HG02870 (cell line): ENCODE measurements around the gene CNN1.

Experiments
- ATAC-seq: cut with Tn5 transposase; IDR thresholded peaks from one replicate; pipeline ENCODE4 v1.9.1; 2021; ENCODE audit warnings: mild to moderate bottlenecking, moderate library complexity; ENCODE audit not compliant: unreplicated experiment

The CNN1 gene

DNA sequence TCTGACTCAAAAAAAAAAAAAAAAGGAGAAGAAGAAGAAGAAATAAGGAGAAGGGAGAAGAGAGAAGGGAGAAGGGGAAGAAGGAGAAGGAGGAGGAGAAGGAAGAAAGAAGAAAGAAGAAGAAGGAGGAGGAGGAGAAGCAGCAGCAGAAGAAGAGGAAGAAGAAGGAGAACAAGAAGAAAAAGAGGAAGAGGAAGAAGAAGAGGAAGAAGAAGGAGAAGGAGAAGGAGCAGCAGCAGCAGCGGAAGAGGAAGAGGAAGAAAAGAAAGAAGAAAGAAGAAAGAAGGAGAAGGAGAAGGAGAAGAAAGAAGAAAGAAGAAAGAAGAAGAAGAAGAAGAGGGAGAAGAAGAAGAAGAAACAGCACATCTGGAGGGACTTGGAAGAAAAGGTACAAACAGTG, 4.1 kb upstream of the CNN1 start:
- ATAC-seq: no peak

DNA sequence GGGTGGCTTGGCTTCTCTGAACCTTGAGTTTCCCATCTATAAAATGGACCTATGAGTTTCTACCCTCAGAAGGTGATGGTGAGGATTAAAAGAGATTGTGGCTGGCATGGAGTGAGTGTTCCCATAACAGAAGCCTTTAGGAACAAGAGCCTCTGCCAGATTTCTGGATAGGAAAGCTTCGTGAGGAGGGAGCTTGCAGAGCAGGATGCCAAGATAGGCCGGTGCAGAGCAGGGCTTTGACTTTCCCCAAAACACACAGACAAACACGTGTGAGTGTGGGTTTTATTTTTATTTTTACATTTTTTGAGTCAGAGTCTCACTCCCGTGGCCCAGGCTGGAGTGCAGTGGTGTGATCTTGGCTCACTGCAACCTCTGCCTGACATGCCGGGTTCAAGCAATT, 3.7 kb upstream of the CNN1 start:
- no peak for ATAC-seq

DNA sequence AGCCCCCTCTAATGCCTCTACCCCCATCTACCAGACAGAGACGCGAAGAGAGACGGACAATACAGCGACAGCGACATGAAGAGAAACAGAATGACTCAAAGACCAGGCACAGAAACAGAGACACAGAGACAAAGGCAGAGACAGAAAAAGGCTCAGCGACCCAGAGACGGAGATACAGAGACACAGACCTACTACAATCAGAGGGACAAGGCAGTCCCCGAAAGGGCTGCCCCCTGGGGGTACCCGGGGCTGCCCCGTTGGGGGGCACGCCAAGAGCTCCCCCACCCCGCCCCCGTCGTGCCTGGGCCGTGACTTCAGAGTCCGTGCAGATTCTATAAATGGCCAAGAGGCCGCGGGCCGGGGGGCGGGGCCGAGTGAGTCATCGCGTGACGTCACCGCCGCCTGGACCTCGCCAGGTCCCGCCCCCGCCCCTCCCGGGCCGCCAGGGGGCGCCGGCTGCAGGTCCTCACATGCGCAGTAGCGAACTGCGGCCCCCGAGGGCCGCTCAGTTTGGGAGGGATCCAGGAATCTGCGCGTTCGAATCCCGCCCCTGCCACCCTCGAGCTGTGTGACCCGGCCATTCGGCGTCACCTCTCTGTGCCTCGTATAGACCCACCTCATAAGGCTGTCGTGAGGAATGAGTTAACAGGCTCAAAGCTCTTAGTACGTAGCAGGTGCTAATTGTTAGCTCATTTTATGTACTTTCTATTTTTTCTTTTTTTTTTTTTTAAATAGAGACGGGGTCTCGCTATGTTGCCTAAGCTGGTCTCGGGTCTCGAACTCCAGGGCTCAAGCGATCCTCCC, 2.7 kb upstream of the CNN1 start:
- ATAC-seq: no peak

DNA sequence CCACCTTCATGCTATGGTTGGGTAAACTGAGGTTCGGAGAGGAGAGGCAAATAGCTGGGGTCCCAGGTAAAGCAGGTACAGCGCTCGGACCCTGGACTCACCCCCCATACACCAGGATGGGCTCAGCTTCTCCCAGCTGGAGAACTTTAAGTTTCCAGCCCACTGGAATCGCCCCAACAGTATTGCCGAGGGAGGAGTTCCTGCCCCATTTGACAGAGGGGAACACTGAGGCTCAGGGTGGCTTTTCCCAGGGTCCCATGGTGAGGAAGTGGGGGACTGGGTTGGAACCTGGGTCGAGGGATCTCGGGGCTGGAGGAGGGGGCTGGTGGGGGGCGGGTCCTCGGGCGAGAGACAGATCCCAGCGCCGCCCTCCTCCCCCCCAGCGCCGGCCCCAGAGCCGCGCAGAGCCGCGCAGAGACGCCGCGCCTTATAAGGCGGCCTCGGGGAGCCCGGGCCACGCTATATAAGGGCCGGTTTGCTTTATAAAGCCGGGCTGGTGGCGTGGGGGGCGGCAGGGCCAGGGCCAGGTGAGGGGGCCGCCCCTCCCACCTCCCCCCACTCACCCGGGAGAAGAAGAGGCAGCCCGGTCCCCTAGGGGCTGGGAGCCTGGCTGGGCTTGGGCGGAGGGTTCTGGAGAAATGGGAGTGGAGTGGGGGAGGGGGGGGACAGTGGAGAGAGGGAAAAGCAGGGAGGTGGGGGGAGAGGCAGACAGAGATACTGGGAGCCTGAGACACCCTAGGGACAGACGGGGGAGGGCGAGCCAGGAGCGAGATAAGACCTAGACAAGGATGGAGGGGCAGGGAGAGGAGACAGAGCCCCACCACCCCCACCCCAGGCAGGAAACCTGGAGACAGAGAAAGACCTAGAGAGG, 1.1 kb downstream of the CNN1 start:
- no peak for ATAC-seq

DNA sequence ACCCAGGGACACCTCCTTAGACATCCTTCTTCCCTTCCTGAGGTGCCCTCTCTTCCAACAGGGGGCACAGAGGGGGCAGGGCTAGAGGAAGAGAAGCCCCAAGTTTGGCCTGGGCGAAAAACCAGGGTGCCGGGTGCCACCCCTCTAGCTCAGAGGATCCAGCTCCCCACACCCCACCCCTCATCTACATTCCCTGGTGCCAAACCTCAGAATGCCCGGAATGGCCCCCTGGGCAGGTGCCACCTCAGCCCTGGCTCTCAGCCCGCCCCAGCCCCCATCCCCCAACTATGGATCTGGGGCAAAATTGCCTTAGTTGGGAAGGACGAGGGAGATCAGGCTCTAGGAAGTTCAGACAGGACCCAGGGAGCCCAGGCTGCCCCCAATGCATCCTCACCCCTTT, 2.0 kb downstream of the CNN1 start:
- ATAC-seq: no peak

DNA sequence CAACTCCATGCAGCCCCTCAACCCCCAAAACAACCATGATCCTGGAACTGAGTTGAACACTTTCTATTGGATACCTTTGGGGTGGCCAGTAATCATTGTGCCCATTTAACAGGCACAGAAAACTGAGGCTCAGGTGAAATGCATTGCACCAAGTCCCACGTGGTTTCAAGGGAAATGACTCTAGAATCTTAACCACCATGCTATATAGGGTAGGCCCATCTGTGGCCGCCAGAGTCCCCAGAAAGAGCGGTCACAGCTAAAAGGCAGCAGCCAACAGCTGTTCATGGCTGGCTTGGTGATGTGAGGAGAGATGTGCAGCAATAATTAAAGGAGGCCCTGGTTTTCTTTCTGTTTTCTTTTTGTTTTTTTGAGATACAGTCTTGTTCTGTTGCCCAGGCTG, 2.6 kb downstream of the CNN1 start:
- ATAC-seq: no peak

DNA sequence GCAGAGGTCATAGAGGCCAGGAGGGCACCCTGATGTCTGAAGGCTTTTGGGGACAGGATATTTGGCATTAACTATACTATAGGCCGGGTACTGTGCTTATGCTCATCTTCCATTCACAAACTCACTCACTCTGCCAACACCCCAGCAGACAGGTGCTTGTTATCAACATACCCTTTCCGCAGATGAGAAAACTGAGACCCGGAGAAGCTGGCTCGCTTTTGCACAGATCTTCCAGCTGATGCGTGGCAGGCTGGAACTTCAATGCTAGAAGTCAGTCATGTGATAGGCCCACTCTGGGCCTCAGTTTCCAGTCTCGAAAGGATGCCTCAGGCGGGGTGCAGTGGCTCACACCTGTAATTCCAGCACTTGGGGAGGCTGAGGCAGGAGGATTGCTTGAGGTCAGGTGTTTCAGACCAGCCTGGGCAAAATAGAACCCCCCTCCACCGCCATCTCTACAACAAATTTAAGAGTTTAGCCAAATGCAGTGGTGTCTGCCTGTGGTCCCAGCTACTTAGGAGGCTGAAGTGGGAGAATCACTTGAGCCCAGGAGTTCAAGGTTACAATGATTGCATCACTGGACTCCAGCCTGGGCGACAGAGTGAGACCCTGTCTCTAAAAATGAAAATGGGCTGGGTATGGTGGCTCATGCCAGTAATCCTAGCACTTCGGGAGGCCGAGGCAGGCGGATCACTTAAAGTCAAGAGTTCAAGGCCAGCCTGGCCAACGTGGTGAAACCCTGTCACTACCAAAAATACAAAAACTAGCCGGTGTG, 9.5 kb downstream of the CNN1 start:
- ATAC-seq: no peak

DNA sequence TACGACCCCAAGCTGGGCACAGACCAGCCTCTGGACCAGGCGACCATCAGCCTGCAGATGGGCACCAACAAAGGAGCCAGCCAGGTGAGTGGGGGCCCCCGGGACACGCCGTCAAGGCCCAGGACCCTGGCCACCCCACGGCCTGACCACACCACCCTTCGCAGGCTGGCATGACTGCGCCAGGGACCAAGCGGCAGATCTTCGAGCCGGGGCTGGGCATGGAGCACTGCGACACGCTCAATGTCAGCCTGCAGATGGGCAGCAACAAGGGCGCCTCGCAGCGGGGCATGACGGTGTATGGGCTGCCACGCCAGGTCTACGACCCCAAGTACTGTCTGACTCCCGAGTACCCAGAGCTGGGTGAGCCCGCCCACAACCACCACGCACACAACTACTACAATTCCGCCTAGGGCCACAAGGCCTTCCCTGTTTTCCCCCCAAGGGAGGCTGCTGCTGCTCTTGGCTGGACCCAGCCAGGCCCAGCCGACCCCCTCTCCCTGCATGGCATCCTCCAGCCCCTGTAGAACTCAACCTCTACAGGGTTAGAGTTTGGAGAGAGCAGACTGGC, 10.8 kb downstream of the CNN1 start:
- ATAC-seq: no peak

DNA sequence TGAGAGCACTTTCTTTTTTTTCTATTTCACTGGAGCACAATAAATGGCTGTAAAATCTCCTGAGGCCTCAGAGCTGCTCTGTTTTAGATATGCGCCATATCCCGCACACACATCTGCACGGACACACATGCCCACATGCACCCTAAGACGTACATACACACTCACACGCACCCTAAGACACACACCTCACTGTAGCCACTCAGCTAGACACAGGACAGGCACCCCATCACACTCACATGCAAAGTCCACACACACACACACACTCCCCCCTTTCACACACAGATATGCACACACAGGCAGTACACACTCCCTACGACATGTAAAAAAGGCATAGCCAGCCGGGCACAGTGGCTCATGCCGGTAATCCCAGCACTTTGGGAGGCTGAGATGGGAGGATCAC, 11.6 kb downstream of the CNN1 start:
- no peak for ATAC-seq

DNA sequence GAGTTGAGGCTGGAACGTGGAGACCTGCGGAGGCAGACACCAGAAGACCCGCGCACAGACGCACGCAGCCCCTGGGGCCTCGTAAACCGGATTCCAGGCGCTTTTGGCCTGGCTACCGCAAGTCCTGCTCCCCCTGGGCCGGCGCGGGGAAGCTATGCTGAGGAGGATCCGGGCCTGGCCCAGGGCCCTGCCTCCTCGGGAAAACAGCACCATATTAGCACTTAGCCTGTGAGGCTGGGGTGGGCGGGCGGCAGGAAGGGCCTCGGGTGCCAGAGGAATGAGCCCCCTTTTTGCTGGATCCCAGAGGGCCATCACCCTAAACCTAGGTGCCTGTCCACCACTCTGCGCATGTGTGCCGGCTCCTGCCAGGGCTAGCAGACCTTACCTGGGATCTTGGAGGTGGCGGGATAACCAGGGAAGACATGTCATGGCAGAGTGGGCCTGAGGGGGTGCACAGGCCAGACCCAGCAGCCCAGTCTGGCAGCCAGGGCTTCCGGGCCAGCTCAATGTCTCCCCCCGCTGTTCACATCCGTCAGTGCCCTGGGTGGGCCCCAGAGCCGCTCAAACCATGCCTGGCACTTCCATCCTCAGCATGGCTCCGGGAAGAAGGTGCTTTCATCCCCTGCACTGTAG, 13.1 kb downstream of the CNN1 start:
- no peak for ATAC-seq

DNA sequence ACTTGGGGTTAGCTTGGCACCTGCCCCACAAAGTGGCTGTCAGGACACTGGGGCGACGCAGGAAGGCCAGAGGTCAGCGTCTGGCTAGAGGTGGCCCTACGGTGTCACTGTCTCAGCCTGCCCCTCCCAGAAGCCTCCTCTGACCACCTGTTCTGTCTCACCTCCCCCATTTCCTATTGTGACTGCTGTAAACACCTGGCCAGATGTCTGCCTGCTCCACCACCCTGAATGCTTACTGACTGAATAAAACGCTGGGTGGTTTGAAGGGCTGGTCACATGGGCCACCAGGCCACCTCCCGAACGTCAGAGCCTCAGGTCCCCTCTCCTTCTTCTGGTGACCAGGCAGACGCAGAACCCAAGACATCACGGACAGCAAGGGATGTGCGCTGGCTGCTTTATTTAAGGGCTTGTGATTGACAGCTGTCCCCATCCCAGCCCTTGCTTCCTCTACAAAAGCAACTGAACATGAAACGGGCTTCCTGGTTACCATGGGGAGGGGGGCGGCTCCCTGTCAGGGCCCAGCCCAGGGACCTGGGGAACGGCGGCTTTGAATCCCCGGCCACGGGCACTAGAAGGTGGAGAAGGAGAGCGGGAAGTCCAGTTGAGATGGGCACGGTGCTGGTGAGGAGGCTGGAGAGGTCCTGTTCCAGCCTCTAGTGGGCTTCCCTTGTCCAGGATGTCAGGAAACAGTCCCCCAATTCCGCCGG, 14.2 kb downstream of the CNN1 start:
- ATAC-seq: no peak

DNA sequence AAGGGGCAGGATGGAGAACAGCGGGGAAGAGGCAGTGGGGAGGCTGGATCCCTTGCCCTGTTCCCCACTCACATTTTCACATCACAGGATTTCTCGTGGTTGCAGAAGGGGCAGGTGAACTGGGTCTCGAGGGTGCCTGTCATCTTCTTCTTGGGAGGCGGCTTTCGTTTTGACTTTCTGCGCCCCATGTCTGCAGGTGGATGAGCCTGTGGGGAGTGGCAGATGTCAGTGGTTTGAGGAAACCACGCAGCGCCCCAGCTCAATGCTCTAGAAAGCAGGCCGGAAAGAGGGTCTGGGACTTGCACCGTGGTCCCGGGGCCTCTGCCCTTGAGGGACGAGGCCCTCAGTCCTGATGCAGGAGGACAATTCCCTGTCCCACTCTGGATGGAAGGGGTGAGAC, 15.5 kb downstream of the CNN1 start:
- no peak for ATAC-seq

DNA sequence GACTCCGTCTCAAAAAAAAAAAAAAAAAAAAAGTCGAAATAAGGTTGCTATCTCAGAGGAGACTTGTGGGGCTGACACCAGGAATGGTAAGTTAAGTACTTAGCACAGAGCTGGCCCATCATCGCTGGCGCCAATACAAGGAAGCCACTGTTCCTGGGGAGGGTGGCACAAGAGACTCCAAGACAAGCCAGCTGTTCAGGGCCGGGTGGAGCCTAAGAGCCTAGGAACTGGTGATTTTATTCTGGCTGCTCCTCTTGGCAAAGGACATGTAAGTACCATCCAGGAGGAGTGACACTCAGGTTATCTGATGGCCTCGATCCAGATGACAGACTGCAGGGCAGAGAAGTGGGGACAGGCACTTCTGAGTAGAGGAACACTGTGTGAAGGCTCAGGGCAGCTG, 16.6 kb downstream of the CNN1 start:
- ATAC-seq: no peak

DNA sequence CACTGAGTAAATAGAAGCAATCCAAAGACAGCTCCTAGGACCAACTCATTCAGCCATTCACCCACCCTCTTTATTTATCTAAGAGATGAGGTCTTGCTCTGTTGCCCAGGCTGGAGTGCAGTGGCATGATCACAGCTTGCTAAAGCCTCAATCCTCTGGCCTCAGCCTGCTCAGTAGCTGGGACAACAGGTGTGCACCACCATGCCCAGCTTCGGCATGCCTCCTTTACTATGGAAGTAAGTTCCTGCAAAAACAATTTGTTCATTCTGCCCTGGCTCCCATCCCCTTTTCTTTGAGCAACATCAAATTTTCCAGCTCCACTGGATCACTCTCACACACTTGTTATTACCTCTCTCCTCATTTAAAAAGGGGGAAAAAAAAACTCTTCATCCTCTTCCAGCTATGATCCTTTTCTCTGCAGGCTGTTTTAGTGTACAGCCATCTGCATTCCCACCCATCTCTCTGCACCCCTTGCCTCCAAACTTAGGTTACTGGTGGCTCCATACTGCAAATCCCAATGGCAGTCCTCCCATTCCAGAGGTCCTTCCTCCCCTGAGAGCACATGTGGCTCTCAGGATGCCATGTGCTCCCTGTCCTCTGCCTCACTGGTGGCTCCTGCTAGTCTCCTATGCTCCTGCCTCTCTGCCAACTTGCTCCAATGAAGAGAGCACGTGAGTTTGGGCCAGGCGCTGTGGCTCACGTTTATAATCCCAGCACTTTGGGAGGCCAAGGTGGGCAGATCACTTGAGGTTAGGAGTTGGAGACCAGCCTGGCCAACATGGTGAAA, 18.2 kb downstream of the CNN1 start:
- ATAC-seq: no peak

DNA sequence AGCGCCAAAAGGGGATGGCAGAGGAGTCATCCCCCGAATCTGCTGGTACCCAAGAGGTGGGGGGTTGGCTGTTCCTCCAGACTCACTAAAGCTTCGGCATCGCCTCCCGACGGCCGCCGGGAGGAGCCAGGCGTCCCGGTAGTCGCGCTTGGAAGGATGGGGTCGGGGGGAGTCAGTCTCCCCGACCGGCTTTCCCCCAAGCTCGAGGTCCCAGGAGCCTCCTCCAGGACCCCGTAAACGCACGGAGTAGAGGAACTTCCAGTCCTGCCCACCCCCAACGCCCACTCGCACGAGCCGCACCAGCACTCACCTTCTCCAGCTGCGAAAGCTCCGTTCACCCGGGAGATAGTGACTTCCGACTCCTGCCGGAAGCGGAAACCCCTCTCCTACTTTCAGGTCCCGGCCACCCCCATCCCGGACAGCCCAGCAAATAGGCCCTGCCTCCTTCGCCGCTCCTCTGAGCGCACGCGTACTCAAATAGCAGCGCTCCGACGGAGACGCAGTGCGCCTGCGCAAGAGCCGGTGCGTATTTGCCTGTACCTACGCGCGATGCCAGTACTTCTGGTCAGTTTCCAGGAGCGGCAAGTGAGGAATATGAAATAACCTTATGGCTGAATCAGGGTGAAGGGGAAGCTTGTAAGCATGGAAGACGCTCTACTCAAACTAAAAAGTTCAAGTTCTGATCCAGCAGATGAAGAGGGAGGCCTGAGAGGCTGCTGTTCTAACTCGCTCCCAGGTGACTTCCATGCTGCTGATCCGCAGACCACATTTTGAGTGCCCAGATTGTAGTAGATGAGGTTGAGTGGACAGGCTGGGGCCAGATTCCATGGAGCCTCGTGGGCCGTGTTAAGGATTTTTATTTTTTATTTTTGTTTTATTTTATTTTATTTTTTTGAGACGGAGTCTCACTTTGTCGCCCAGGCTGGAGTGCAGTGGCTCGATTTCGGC, 20.5 kb downstream of the CNN1 start, which contains the start of gene ELOF1:
ELOF1 (minus strand) TSS at position 350 of the 948 bp plus-strand sequence. CDS start 4,883 bp downstream, outside the sequence.
- ATAC-seq: peak; percentile 82

DNA sequence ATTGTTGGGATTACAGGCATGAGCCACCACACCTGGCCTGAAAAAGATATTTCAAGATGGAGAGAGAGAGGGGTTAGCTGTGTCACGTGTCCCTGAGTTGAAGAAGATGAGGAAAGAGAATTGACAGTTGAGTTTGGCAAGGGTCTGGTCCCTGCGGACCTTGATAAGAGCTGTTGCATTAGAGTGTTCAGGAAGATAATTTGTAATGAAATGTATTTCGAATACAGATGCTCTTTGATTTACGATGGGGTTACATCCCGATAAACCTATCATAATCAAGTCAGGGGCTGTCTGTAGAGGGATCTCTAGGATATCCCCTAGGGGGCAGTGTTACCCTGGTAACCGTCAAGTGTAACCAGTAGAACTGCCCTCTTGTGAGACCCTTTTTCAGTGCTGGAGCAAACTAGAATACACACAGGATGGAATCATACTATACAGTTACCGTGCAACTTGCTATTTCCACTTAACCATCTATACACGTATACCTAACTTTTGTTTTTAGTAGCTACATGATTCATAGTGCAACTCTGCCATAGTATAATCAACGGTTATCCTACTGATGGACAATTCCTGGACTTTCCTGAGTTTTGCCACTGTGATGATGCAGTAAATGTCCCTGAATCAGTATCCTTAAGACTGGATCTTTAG, 21.9 kb downstream of the CNN1 start:
- ATAC-seq: no peak

DNA sequence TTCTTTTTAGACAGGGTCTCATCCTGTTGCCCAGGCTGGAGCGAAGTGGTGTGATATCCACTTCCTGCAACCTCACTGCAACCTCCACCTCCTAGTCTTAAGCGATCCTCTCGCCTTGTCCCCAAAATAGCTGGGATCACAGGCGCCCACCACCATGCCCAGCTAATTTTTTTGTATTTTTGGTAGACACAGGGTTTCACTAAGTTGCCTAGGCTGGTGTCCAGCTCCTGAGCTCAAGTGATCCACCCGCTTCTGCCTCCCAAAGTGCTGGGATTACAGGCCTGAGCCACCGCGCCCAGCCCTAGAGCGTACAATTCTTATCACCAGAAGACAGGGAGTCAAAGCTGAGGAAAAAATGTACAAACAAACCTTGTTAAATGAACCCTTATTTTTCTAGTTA, 24.9 kb downstream of the CNN1 start:
- no peak for ATAC-seq
